Left forelimb (tissue), 1 donor: ENCODE measurements around the gene CCDC85A.

Source experiments
- DNase-seq: peaks from one replicate; pipeline ENCODE4 v3.0.0-alpha.2; 2018; ENCODE audit warnings: low spot score

The CCDC85A gene

GRCh38 chr2:56240210-56240609 is 56.4 kb downstream of the CCDC85A start:
- no peak for DNase-seq

GRCh38 chr2:56244506-56244905 is 60.7 kb downstream of the CCDC85A start:
- no peak for DNase-seq

GRCh38 chr2:56244911-56245530 is 61.2 kb downstream of the CCDC85A start:
- no peak for DNase-seq

GRCh38 chr2:56248965-56249742 is 65.4 kb downstream of the CCDC85A start:
- no peak for DNase-seq

- no peak for DNase-seq
Measured at GRCh38 chr2:56250153-56250729, 66.5 kb downstream of the CCDC85A start.

- DNase-seq = no peak
Measured at GRCh38 chr2:56260415-56260814, 76.6 kb downstream of the CCDC85A start.

GRCh38 chr2:56262241-56262640 is 78.5 kb downstream of the CCDC85A start:
- no peak for DNase-seq

- DNase-seq = no peak
Measured at GRCh38 chr2:56263876-56264275, 80.1 kb downstream of the CCDC85A start.

- no peak for DNase-seq
Measured at GRCh38 chr2:56266761-56267414, 83.1 kb downstream of the CCDC85A start.

GRCh38 chr2:56267415-56267788 is 83.6 kb downstream of the CCDC85A start:
- DNase-seq = no peak

GRCh38 chr2:56268856-56269255 is 85.1 kb downstream of the CCDC85A start:
- DNase-seq = no peak

GRCh38 chr2:56271275-56271674 is 87.5 kb downstream of the CCDC85A start:
- no peak for DNase-seq

- no peak for DNase-seq
Measured at GRCh38 chr2:56285224-56285623, 101.4 kb downstream of the CCDC85A start.

- DNase-seq = no peak
Measured at GRCh38 chr2:56286936-56287335, 103.1 kb downstream of the CCDC85A start.

- DNase-seq = no peak
Measured at GRCh38 chr2:56287508-56287907, 103.7 kb downstream of the CCDC85A start.

GRCh38 chr2:56287974-56288373 is 104.2 kb downstream of the CCDC85A start:
- DNase-seq = no peak

- no peak for DNase-seq
Measured at GRCh38 chr2:56288838-56289580, 105.2 kb downstream of the CCDC85A start.

- no peak for DNase-seq
Measured at GRCh38 chr2:56291711-56292110, 107.9 kb downstream of the CCDC85A start.

GRCh38 chr2:56292951-56293350 is 109.2 kb downstream of the CCDC85A start:
- no peak for DNase-seq

- no peak for DNase-seq
Measured at GRCh38 chr2:56295666-56296065, 111.9 kb downstream of the CCDC85A start.

- DNase-seq = no peak
Measured at GRCh38 chr2:56297671-56298070, 113.9 kb downstream of the CCDC85A start.

- DNase-seq = no peak
Measured at GRCh38 chr2:56299171-56299691, 115.4 kb downstream of the CCDC85A start.
